Stomach (tissue), 9 donors: ENCODE data around the gene EPS8L2. TPM values are rescaled to one million over a fixed set of nuclear protein-coding genes. Genes with fewer than 3 reads are reported as not detected.

Experiments used
- DNase-seq, 2 donors: peaks; one replicate each; pipeline versions ENCODE4 v3.0.0 to v3.0.0-alpha.2; 2013 to 2019
- H3K27ac ChIP-seq, 5 donors: fragments of 200-600 bp in 4 of 5; sonication (generic) in 4 of 5; one replicate each; pipeline ENCODE4 v1.5.1; 2013 to 2019; ENCODE audit warnings: mild to moderate bottlenecking in 1 of 5, moderate library complexity in 1 of 5
- H3K27me3 ChIP-seq, 3 donors: fragments of 200-600 bp; sonication (generic); one replicate each; pipeline ENCODE4 v1.5.1; 2017 to 2019; ENCODE audit warnings: mixed run types in 1 of 3
- H3K36me3 ChIP-seq, 4 donors: fragments of 200-600 bp; sonication (generic); 1 replicate in 3 of 4; 2 replicates in 1 of 4; pipeline ENCODE4 v1.5.1; 2016 to 2019
- H3K4me1 ChIP-seq, 4 donors: fragments of 200-600 bp; sonication (generic); one replicate each; pipeline ENCODE4 v1.5.1; 2016 to 2019
- H3K4me3 ChIP-seq, 4 donors: fragments of 200-600 bp; sonication (generic) in 3 of 4; one replicate each; pipeline ENCODE4 v1.5.1; 2016 to 2019; ENCODE audit warnings: mild to moderate bottlenecking in 1 of 4
- H3K9me3 ChIP-seq, 4 donors: fragments of 200-600 bp; sonication (generic); one replicate each; pipeline ENCODE4 v1.5.1; 2016 to 2019
- EP300 ChIP-seq: sonication (generic); formaldehyde crosslinking; IDR thresholded peaks from one replicate; pipeline ENCODE4 v1.6.1; 2017; ENCODE audit warnings: antibody characterized with exemption
- POLR2A ChIP-seq, 4 donors: fragments of 450-650 bp; IDR thresholded peaks; one replicate each; pipeline ENCODE4 v1.6.1; 2016; ENCODE audit warnings: antibody characterized with exemption in 4 of 4, control low read depth in 2 of 4, mild to moderate bottlenecking in 1 of 4, moderate library complexity in 1 of 4
- POLR2AphosphoS5 ChIP-seq, 3 donors: sonication (generic); formaldehyde crosslinking; IDR thresholded peaks; one replicate each; pipeline ENCODE4 v1.6.1; 2016; ENCODE audit warnings: antibody characterized with exemption in 3 of 3
- WGBS, 5 donors: extraction: QIAGEN DNeasy Blood & Tissue Kit in 3 of 5; methylation state at CpG; one replicate each; pipeline versions ENCODE4 v1.1.5 to v1.1.7; 2013 to 2018; 5-methylcytosine and 5-hydroxymethylcytosine counted together
- intact Hi-C: fragments of 100-400 bp; cut with DNase I; formaldehyde crosslinking; loops from one replicate; pipeline ENCODE4 v1.15.1; 2023; ENCODE audit warnings: low total_unique reads
- polyA plus RNA-seq, 3 donors: library from polyadenylated mRNA; stranded (reverse); fragments of 200-250 nt; gene quantifications; one replicate each; pipeline ENCODE4 v1.2.3, GENCODE V29; 2013
- total RNA-seq, 5 donors: library from RNA; depleted of rRNA; stranded (reverse); fragments of >200 nt; gene quantifications; one replicate each; pipeline versions ENCODE4 v1.1.0 to v1.2.3, GENCODE V29; 2014 to 2016
- TF ChIP-seq, protein P1 (sequence below), 7 experiments: fragments of 450-650 bp in 4 of 7; fragments of 200-600 bp in 3 of 7; sonication (generic) in 3 of 7; IDR thresholded peaks; one replicate each; pipeline ENCODE4 v1.5.1; 2016 to 2019; ENCODE audit warnings: antibody characterized with exemption in 7 of 7, control low read depth in 2 of 7, mild to moderate bottlenecking in 1 of 7
- donor health status: healthy with polysubstance abuse.
- donor health status: Bipolar disorder and iron deficiency.
- donor health status: healthy.

The EPS8L2 gene
- total and polyA plus RNA-seq, 8 donors: 45.0 to 617 (median 180) TPM

DNA sequence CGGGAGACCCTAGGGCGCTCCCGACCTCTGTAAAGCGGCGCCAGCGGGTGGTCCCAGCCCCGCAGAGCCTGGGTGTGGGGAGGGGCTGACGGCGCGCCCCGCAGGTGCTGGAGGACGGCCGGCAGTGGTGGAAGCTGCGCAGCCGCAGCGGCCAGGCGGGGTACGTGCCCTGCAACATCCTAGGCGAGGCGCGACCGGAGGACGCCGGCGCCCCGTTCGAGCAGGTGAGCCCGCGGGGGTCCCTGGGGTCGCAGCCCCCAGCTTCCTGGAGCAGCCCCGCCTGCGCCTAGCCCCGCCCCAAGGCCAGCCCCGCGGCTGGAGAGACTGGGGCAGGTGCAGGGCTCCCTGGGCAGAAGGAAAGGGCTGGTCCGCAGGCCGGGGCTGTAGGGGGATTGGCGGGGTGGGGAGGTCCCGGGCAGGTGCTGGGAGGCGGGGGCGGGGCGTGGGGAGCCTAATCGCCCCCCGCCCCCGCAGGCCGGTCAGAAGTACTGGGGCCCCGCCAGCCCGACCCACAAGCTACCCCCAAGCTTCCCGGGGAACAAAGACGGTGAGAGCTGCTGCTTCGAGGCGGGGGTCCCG, 19.7 kb downstream of the EPS8L2 start:
- peaks cover 3 to 34% (median 25%) of the 10 kb centered on the region in 4 donors for H3K36me3 ChIP-seq
- H3K9me3 ChIP-seq: no peaks in the 10 kb centered on the region
- peak overlapping the region; percentile 25 to 41 (median 32) for H3K4me3 ChIP-seq
- H3K4me1 ChIP-seq: peaks cover 42 to 82% (median 59%) of the 10 kb centered on the region in 4 donors
- WGBS, 5 donors: 7 to 13% (median 13%) methylated on average over 18 to 53 of the region's 53 CpGs
- intact Hi-C loops: loop anchor here (10.0 kb wide), 1 partner anchor 61 kb away; no protein-coding TSS in a partner anchor
- H3K27ac ChIP-seq: peak overlapping the region; percentile 49 to 80 (median 70)
- TF ChIP-seq POLR2A (IDR thresholded peaks at IDR 0.05): no peak
- no peak for TF ChIP-seq POLR2AphosphoS5 (IDR thresholded peaks at IDR 0.05)
- TF ChIP-seq EP300: no peak
- TF ChIP-seq, protein P1, sequence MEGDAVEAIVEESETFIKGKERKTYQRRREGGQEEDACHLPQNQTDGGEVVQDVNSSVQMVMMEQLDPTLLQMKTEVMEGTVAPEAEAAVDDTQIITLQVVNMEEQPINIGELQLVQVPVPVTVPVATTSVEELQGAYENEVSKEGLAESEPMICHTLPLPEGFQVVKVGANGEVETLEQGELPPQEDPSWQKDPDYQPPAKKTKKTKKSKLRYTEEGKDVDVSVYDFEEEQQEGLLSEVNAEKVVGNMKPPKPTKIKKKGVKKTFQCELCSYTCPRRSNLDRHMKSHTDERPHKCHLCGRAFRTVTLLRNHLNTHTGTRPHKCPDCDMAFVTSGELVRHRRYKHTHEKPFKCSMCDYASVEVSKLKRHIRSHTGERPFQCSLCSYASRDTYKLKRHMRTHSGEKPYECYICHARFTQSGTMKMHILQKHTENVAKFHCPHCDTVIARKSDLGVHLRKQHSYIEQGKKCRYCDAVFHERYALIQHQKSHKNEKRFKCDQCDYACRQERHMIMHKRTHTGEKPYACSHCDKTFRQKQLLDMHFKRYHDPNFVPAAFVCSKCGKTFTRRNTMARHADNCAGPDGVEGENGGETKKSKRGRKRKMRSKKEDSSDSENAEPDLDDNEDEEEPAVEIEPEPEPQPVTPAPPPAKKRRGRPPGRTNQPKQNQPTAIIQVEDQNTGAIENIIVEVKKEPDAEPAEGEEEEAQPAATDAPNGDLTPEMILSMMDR (IDR thresholded peaks at IDR 0.05): no peak
- peaks cover 0 to 89% (median 40%) of the 10 kb centered on the region in 3 donors for H3K27me3 ChIP-seq
- DNase-seq: peak in 1 of 2 donors; percentile 55

DNA sequence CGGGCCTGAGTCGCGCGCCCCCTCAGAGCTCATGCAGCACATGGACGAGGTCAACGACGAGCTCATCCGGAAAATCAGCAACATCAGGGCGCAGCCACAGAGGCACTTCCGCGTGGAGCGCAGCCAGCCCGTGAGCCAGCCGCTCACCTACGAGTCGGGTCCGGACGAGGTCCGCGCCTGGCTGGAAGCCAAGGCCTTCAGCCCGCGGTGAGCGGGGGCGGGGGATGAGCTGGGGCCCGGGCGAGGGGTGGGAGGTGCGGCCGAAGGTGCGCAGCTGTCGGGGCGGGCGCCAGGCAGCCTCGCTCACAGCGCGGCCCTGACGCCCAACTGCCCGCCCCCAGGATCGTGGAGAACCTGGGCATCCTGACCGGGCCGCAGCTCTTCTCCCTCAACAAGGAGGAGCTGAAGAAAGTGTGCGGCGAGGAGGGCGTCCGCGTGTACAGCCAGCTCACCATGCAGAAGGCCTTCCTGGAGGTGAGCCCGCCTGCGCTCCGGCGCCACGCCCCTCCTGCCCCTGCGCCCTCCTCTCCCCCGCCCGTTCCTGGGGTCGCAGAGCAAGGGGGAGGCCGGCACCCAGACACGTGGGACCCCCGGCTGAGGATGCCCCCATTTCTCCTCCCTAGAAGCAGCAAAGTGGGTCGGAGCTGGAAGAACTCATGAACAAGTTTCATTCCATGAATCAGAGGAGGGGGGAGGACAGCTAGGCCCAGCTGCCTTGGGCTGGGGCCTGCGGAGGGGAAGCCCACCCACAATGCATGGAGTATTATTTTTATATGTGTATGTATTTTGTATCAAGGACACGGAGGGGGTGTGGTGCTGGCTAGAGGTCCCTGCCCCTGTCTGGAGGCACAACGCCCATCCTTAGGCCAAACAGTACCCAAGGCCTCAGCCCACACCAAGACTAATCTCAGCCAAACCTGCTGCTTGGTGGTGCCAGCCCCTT, 20.5 kb downstream of the EPS8L2 start:
- intact Hi-C loops: loop anchor here (10.0 kb wide), 1 partner anchor 62 kb away; no protein-coding TSS in a partner anchor
- 11 to 24% (median 15%) methylated on average over 25 to 61 of the region's 61 CpGs for WGBS, 5 donors
- H3K4me3 ChIP-seq: peak overlapping the region; percentile 25 to 41 (median 32)

DNA sequence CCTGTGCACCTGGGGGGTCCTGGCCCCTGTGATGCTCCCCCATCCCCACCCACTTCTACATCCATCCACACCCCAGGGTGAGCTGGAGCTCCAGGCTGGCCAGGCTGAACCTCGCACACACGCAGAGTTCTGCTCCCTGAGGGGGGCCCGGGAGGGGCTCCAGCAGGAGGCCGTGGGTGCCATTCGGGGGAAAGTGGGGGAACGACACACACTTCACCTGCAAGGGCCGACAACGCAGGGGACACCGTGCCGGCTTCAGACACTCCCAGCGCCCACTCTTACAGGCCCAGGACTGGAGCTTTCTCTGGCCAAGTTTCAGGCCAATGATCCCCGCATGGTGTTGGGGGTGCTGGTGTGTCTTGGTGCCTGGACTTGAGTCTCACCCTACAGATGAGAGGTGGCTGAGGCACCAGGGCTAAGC, 21.3 kb downstream of the EPS8L2 start:
- no peaks in the 10 kb centered on the region for H3K9me3 ChIP-seq
- peaks cover 0 to 84% (median 24%) of the 10 kb centered on the region in 3 donors for H3K27me3 ChIP-seq
- peak overlapping the region; percentile 12 to 80 (median 70) for H3K27ac ChIP-seq
- peaks cover 3 to 21% (median 15%) of the 10 kb centered on the region in 4 donors for H3K36me3 ChIP-seq
- intact Hi-C loops: loop anchor here (10.0 kb wide), 1 partner anchor 62 kb away; no protein-coding TSS in a partner anchor
- WGBS, 5 donors: 85 to 94% (median 88%) methylated on average over 10 to 12 of the region's 12 CpGs
- TF ChIP-seq, protein P1 (IDR thresholded peaks at IDR 0.05): no peak
- TF ChIP-seq POLR2AphosphoS5 (IDR thresholded peaks at IDR 0.05) (no peak), POLR2A (IDR thresholded peaks at IDR 0.05) (no peak), EP300 (no peak)
- H3K4me1 ChIP-seq: peaks cover 33 to 66% (median 45%) of the 10 kb centered on the region in 4 donors
- no peak overlapping the region for H3K4me3 ChIP-seq
- peak in 1 of 2 donors; percentile 15 for DNase-seq

More for the DNA sequence above, 20.5 kb downstream of the EPS8L2 start:
- peaks cover 33 to 73% (median 51%) of the 10 kb centered on the region in 4 donors for H3K4me1 ChIP-seq
- no peak for TF ChIP-seq POLR2A (IDR thresholded peaks at IDR 0.05)
- peak in 1 of 3 donors; percentile 66 for TF ChIP-seq POLR2AphosphoS5 (IDR thresholded peaks at IDR 0.05)
- no peak for TF ChIP-seq EP300
- TF ChIP-seq, protein P1 (IDR thresholded peaks at IDR 0.05): no peak
- peak overlapping the region; percentile 49 to 80 (median 70) for H3K27ac ChIP-seq
- peak; percentile 83 to 95 for DNase-seq
- H3K27me3 ChIP-seq: peaks cover 0 to 84% (median 32%) of the 10 kb centered on the region in 3 donors
- peaks cover 3 to 28% (median 21%) of the 10 kb centered on the region in 4 donors for H3K36me3 ChIP-seq
- H3K9me3 ChIP-seq: no peaks in the 10 kb centered on the region
